HEK293 (cell line): Measurements from ENCODE around the gene NUMBL.

Experiments used
- KLF1 ChIP-seq: fragments of 450-650 bp; formaldehyde crosslinking; IDR thresholded peaks from 2 replicates; pipeline ENCODE4 v1.5.1; 2016; ENCODE audit warnings: missing biosample characterization, missing genetic modification characterization
- MEIS1 ChIP-seq: sonication (generic); formaldehyde crosslinking; IDR thresholded peaks from 2 replicates; pipeline ENCODE4 v1.8.1; 2022; ENCODE audit warnings: missing genetic modification reagents, mild to moderate bottlenecking, borderline replicate concordance
- ZNF48 ChIP-seq: fragments of 450-650 bp; formaldehyde crosslinking; IDR thresholded peaks from 2 replicates; pipeline ENCODE4 v1.5.1; 2016; ENCODE audit warnings: missing biosample characterization, missing genetic modification characterization
- ZSCAN4 ChIP-seq: fragments of 450-650 bp; formaldehyde crosslinking; IDR thresholded peaks from 2 replicates; pipeline ENCODE4 v1.5.1; 2017; ENCODE audit warnings: missing biosample characterization, missing genetic modification characterization

- no peak for TF ChIP-seq ZSCAN4 (tag by site-specific recombination)
- no peak for TF ChIP-seq KLF1 (tag by site-specific recombination)
- TF ChIP-seq ZNF48 = no peak
- no peak for TF ChIP-seq MEIS1
Measured at GRCh38 chr19:40638327-40638726, 52.1 kb downstream of the NUMBL start.
